NOMO-1 treated with DMSO at 0.1 percent for 48 hours (cell line): Measurements from ENCODE around the gene TAOK2.

Experiments
- DNase-seq: peaks from one replicate; lab custom pipeline; 2025; ENCODE audit not compliant: unreplicated experiment; lab: John Stamatoyannopoulos, UW

Gene TAOK2

GRCh38 chr16:29986931-29987330 lies 13.3 kb downstream of the TAOK2 start:
- DNase-seq: no peak

- DNase-seq: no peak
Measured at GRCh38 chr16:29987371-29988085, 13.9 kb downstream of the TAOK2 start.

GRCh38 chr16:29988346-29989075 lies 14.8 kb downstream of the TAOK2 start:
- no peak for DNase-seq

- DNase-seq: no peak
Measured at GRCh38 chr16:29989111-29989858, 15.6 kb downstream of the TAOK2 start.

- no peak for DNase-seq
Measured at GRCh38 chr16:29990034-29990433, 16.4 kb downstream of the TAOK2 start.

- DNase-seq: no peak
Measured at GRCh38 chr16:29990883-29991570, 17.4 kb downstream of the TAOK2 start.

- DNase-seq: no peak
Measured at GRCh38 chr16:29991571-29991904, 17.9 kb downstream of the TAOK2 start.

GRCh38 chr16:29992344-29992967 lies 18.8 kb downstream of the TAOK2 start:
- DNase-seq: no peak

GRCh38 chr16:29993191-29993902 lies 19.7 kb downstream of the TAOK2 start:
- no peak for DNase-seq

- DNase-seq: no peak
Measured at GRCh38 chr16:29993903-29994599, 20.4 kb downstream of the TAOK2 start.

GRCh38 chr16:29994600-29995323 lies 21.1 kb downstream of the TAOK2 start:
- DNase-seq: no peak

- DNase-seq: peak; percentile 87
Measured at GRCh38 chr16:29995324-29995910, 21.7 kb downstream of the TAOK2 start, which contains the start of gene HIRIP3. Gene HIRIP3 (minus strand): TSS chr16:29995617. CDS start chr16:29995605, 12 bp downstream.

- peak; percentile 95 for DNase-seq
Measured at GRCh38 chr16:29995911-29996765, 22.5 kb downstream of the TAOK2 start, which contains the start of gene INO80E. Gene INO80E (plus strand): TSS chr16:29996241. CDS start chr16:29996311, 70 bp downstream.

GRCh38 chr16:29996766-29997250 lies 23.1 kb downstream of the TAOK2 start:
- DNase-seq: no peak

GRCh38 chr16:29999605-30000004 lies 25.9 kb downstream of the TAOK2 start:
- no peak for DNase-seq

GRCh38 chr16:30000735-30001631 lies 27.3 kb downstream of the TAOK2 start:
- DNase-seq: no peak
